Stimulated activated CD4-positive, alpha-beta T cell treated with anti-CD3 and anti-CD28 coated beads, Interleukin-1b, Interleukin-23, amount 100 ng/mL, for 24 hours (primary cell): ENCODE measurements around the gene ROCK2.
A peak's percentile ranks its signal among the peaks of the same experiment; 100 is the strongest.

Source experiments
- DNase-seq, 4 experiments: peaks; one replicate each; pipeline ENCODE4 v3.0.0-alpha.2; 2020; ENCODE audit warnings: low read depth in 4 of 4, low spot score in 1 of 4

The ROCK2 gene

DNA sequence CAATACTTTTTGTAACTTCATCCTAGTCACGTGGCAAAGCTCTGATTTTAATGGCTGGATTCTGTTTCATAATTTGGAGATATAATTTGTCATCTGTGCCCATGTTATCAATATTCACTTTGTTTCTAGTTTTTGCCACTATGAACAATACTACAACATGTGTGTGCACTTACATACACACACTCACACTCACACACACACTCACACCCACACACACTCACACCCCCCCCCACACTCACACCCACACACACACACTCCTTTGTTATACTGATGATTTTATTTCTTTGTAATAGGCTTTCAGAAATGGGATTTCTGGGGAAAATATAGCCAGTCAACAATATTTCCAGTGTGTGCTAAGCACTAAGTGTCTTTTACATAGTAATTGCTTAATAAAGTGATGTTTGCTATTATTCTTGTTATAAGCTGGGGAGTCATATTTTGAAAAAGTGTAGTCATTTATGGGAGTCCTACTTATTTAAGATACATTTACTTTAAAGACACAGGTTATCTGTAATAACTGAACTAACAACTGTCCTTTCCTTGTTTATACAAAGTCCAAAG, 22.8 kb upstream of the ROCK2 start:
- no peak for DNase-seq

GRCh38 chr2:11366326-11366741, 21.9 kb upstream of the ROCK2 start:
- no peak for DNase-seq

GRCh38 chr2:11365096-11365879, 20.9 kb upstream of the ROCK2 start:
- no peak for DNase-seq

DNA sequence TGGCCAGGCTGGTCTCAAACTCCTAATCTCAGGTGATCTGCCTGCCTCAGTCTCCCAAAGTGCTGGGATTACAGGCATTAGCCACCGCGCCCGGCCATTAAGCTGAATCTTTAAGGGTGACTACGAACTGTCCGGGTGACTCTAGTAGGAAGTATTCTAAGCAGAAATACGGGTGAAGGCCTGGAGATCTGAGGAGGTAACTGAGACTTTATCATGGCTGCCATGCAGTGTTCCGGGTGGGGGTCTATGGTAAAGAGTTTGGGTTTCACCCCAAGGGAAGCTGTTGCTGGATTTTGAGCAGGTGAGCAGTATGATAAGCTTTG, 20.1 kb upstream of the ROCK2 start:
- no peak for DNase-seq

GRCh38 chr2:11363868-11364564, 19.6 kb upstream of the ROCK2 start:
- no peak for DNase-seq

- DNase-seq = no peak
These were observed 15.4 kb upstream of the ROCK2 start for GRCh38 chr2:11359865-11360264.

DNA sequence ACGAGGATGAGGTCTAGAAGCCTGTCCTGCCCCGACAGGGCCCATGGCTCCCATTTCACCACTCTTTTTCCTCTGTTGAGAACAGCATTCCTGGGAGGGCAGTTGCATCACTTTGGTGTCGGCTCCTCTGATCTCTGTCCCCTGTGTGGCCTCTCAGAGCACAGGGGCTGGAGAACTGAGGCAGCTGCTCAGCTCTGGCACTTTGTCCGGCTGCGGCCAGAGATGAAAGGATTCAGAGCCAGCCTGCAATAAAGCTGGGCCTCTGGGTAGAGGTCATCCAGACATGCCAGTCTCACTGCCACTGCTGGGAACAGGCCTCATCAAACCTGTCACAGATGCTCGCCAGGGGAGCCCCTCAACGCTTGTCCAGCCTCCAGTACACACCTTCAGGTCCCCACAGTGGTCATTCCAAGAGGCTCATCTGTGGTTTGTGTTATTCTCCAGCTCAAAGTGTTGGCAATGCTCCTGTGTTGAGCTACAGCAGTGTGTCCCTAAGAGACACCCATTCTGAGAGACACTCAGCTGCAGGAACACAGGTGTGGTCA, 13.1 kb upstream of the ROCK2 start:
- DNase-seq = no peak

GRCh38 chr2:11356764-11357163, 12.3 kb upstream of the ROCK2 start:
- no peak for DNase-seq

DNA sequence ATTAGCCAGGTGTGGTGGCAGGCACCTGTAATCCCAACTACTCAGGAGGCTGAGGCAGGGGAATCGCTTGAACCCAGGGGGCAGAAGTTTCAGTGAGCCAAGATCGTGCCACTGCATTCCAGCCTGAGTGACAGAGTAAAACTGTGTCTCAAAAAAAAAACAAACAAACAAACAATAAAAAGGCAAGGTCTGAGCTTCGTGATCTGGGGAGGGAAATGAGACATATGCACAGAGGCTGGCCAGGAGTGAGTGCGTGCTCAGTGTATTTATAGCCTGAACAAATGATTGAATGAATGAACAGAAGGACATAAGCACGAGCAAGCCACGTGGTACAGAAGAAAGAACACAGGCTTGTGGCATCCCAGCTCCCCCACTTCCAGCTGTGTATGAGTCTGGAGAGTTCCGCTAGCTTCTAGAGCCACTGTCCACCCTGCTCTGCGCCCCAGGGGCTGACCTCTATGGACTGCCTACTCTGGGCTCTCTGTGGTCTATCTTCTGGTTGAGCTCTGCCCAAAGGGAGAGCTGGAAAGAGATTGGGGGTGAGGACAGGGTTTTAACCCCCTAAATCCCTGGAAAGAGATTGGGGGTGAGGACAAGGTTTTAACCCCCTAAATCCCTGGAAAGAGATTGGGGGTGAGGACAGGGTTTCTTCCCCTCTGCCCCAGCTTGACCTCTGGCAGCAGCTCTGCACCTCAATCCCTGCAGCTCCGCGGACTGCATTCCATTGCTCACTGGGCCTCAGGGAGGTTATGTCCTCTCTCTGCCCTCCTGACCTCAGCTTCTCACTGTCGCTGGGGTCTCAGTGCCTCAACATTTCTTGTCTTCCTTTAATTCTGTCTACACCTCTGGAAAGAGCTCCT, 11.0 kb upstream of the ROCK2 start:
- DNase-seq = no peak

DNA sequence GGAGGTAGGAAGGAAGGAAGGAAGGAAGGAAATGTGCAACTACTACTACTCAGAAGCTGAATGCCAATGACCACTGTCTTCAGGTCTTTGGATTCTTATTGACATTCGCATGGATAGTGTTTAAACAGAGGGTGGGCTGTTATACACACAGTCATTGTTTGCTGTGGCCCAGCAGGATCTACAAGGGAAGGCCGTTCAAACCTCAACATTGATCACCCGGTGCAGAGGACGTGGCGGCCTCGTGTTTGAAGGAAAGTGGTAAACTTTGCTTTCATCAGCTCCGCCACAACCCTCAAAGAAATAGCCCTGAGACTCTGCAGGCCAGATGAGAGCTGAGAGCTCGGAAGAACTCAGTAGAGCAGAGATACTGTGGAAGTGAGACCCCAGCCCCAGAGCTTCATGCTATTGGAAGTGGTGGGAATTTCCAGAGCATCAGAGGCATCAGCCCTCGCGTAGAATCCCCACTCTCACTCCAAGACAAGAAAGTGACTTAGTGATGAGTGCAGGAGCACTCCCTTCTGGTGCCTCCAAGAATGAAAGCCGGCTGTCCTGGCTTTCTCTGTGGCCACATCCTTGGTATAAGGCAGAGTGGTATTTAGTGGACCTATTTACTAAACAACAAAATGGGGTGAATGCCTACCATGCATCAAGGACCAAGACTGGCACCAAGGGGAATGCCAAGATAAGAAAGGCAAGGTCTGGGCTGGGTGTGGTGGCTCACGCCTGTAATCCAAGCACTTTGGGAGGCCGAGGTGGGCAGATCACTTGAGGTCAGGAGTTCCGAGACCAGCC, 10.1 kb upstream of the ROCK2 start:
- DNase-seq = no peak

DNA sequence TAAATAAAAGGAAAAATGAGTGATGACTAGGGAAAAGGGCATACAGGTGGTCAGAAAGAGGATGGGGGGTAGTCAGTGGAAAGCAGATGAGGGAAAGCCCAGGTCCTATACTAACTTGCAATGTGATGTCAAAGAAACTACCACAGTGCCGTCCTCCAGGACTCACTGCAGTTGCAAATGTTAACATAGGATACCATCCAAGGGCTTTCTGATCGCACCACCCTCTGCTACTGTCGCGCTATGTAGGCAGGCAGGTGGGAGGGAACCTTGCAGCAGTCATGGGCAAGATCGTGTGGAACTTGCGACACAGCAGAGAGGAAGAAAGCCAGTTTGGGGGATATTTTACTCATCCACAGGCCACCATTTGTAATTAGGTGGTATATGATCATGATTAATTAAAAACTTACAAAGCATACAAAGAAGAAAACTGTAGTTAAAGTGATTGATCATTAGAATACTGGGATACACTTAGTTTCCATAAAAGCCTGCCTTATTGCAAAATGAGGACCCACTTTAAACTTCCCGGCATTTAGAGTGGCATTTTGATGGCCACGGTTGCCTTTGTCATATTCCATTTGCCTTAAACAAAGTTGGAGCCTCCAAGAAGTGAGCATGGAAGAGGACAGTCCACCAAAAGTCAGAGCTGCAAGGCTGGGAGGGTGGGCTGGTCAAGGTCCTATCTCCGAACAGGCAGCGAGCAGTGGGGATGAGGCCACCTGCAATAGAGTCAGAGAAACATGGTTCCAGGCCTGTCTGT, 8.5 kb upstream of the ROCK2 start:
- no peak for DNase-seq

- no peak for DNase-seq
These were observed 3.8 kb upstream of the ROCK2 start for GRCh38 chr2:11348209-11348749.

DNA sequence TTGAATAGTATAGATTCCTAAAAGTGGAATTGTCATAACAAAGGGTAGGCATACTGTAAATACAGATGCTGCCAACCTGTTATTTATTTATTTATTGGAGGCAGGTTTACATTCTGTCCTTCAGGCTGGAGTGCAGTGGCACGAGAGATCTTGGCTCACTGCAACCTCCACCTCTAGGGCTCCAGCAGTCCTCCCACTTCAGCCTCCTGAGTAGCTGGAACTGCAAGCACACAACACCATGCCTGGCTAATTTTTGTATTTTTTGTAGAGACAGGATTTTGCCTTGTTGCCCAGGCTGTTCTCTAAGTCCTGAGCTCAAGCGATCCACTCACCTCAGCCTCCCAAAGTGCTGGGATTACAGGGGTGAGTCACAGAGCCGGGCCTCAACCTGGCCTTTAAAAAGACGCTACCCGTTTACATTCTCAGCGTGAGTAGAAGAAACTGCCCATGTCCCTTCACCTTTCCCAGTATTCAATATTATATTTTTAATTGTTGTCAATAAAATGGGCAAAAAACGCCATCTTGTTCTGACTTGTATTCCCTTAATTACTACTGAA, 3.0 kb upstream of the ROCK2 start:
- no peak for DNase-seq

DNA sequence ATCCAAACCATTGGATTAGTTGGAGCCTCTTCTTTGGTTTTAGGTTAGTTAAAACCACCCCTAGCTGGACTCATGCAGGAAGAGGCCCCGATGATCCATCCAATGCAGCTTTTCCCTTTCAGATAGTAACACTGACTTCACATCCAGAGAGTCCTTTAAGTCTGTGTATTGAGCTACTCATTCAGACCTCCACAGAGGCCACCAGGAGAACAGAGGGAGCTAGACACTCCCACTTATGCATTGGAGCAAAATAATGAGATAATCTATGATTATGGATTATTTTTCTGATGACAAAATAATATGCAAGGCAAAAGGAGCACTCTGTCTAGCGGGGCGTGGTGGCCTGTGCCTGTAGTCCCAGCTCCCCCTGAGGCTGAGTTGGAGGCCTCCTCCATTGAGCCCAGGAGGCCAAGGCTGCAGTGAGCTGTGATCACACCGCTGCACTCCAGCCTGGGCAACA, 1.6 kb upstream of the ROCK2 start:
- no peak for DNase-seq

DNA sequence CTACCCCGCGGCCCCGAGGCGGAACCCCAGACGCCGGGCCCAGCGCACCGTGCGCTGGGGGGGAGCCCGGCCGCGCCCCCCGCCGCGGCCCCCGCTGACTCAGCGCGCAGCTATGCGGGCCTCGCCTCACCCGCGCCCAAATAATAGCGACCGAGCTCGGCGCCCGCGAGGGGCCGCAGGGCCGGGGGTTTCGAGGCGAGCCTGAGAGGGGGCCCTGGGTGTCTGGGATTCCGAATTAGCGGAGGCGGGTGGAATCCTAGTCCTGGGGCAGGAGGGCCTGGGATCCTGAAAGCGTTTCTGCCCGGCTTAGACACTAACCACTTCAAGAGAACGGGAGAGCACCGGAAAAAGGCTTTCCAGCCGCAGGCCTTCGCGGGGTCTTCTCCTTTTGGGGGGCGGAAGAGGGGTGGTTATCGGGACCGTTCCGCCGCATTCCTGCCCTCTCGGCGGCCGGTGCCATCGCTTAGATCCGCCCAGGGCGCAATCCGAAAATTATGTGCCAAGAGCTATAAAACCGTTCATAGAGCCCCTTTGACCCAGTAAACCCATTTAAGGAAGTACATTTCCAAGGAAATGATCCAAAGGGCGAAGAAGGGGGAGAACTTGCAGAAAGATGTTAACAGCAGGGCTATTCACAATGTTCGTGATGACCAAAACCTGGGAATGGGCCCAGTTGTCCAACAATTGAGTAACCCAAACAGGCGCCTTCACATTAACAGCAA, 681 bp upstream of the ROCK2 start:
- DNase-seq = peak in 1 of 4 experiments; percentile 22

DNA sequence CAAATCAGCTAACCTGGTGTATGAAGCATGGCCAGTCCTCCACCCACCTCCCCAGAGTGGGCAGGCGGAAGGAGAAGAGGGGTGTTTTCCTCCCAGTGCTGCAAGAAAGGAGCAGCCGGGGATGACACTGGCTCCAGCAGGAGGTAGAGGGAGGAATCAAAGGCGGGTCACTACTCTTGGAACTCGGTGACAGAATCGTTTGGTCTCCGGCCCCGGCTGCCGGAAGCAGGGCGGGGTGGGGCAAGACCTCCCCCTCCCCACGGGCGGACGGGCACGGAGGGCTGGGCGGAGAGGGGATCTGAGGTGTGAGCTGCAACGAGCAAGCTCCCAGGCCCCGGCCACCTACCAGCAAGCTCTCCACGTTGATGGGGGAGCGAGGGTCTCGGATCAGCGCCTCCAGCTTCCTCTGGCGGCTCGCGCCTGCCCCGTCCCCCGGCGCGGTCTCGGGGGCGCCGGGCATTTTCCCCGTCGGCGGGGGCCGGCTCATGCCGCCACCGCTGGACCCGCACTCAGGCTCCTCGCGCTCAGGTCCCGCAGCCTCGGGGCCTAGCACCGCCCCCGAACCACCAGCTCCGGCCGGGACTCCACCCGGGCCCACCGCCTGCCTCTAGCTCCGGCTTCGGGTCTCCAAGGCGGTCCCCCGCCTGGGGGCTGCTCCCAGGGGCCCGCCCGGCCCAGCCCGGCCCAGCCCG, 640 bp downstream of the ROCK2 start:
- peak in 1 of 4 experiments; percentile 17 for DNase-seq

DNA sequence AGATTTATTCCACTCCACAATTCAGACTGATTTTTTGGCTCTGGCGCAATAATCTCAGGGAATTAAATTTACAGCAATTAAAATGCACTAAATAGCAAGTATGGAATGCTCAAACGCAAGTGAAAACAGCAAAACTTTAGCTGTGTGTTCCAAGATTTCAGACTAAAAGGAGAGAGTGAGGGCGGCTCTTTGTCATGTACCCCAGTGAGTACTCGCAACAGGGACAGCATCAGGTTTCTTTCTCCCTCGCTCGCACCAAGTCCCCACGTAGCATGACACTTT, 1.1 kb downstream of the ROCK2 start:
- no peak for DNase-seq
